ENCODE results near the gene TBRG1.

TBRG1 gene

GRCh38 chr11:124618863-124619262 is 3.8 kb upstream of the TBRG1 start:
- no peak for DNase-seq

- DNase-seq: no peak
Observed at GRCh38 chr11:124623861-124624525, 1.3 kb downstream of the TBRG1 start.

- DNase-seq: no peak
Observed at GRCh38 chr11:124625504-124626168, 3.0 kb downstream of the TBRG1 start.

- DNase-seq: no peak
Observed at GRCh38 chr11:124627546-124627945, 4.9 kb downstream of the TBRG1 start.

GRCh38 chr11:124629961-124630360 is 7.3 kb downstream of the TBRG1 start:
- DNase-seq: no peak

- DNase-seq: no peak
Observed at GRCh38 chr11:124633355-124633754, 10.7 kb downstream of the TBRG1 start.

- no peak for DNase-seq
Observed at GRCh38 chr11:124635932-124636331, 13.3 kb downstream of the TBRG1 start.

GRCh38 chr11:124638500-124638899 is 15.8 kb downstream of the TBRG1 start:
- no peak for DNase-seq

- no peak for DNase-seq
Observed at GRCh38 chr11:124639186-124639585, 16.5 kb downstream of the TBRG1 start.

GRCh38 chr11:124640666-124641065 is 18.0 kb downstream of the TBRG1 start:
- peak; percentile 36 for DNase-seq

- DNase-seq: no peak
Observed at GRCh38 chr11:124642628-124643027, 20.0 kb downstream of the TBRG1 start.

- DNase-seq: no peak
Observed at GRCh38 chr11:124643042-124643604, 20.5 kb downstream of the TBRG1 start.

GRCh38 chr11:124643605-124644425 is 21.2 kb downstream of the TBRG1 start:
- DNase-seq: no peak

GRCh38 chr11:124644426-124645280 is 22.0 kb downstream of the TBRG1 start:
- peak; percentile 97 for DNase-seq

- DNase-seq: no peak
Observed at GRCh38 chr11:124646148-124646547, 23.5 kb downstream of the TBRG1 start.

- DNase-seq: no peak
Observed at GRCh38 chr11:124648610-124649009, 25.9 kb downstream of the TBRG1 start.

- DNase-seq: peak; percentile 75
Observed at GRCh38 chr11:124656774-124657630, 34.3 kb downstream of the TBRG1 start.

- peak; percentile 99 for DNase-seq
Observed at GRCh38 chr11:124657904-124658303, 35.2 kb downstream of the TBRG1 start.

GRCh38 chr11:124658501-124658900 is 35.8 kb downstream of the TBRG1 start:
- DNase-seq: no peak

- DNase-seq: no peak
Observed at GRCh38 chr11:124658986-124659385, 36.3 kb downstream of the TBRG1 start.

GRCh38 chr11:124661553-124661952 is 38.9 kb downstream of the TBRG1 start:
- DNase-seq: no peak

- no peak for DNase-seq
Observed at GRCh38 chr11:124662106-124662505, 39.4 kb downstream of the TBRG1 start.

All from NCI-H526 treated with DMSO at 0.1 percent for 48 hours (cell line).